Nephron (organoid): ENCODE data around the gene EHBP1L1.

Source experiments
- H3K27ac Mint-ChIP-seq, 3 experiments: 2 replicates each; pipeline ENCODE4 v1.8.0; 2020; ENCODE audit warnings: mixed read lengths in 3 of 3, mild to moderate bottlenecking in 2 of 3, moderate library complexity in 1 of 3
- H3K27me3 Mint-ChIP-seq: 2 replicates; pipeline ENCODE4 v1.8.0; 2021; ENCODE audit warnings: low read depth, mild to moderate bottlenecking, moderate library complexity, mixed read lengths
- H3K36me3 Mint-ChIP-seq: 2 replicates; pipeline ENCODE4 v1.8.0; 2020; ENCODE audit warnings: low read depth, mixed read lengths
- H3K4me1 Mint-ChIP-seq: 2 replicates; pipeline ENCODE4 v1.8.0; 2020; ENCODE audit warnings: mixed read lengths
- H3K4me3 Mint-ChIP-seq, 3 experiments: 2 replicates each; pipeline ENCODE4 v1.8.0; 2020; ENCODE audit warnings: mild to moderate bottlenecking in 3 of 3, mixed read lengths in 3 of 3, moderate library complexity in 2 of 3
- H3K9me3 Mint-ChIP-seq: 2 replicates; pipeline ENCODE4 v1.8.0; 2020; ENCODE audit warnings: mixed read lengths
- TF ChIP-seq, protein P1 (sequence below), 3 experiments: fragments of 200-600 bp; sonication (generic); IDR thresholded peaks; one replicate each; pipeline ENCODE4 v1.5.0; 2021; ENCODE audit warnings: antibody characterized with exemption in 3 of 3; ENCODE audit not compliant: unreplicated experiment in 3 of 3

EHBP1L1 gene

DNA sequence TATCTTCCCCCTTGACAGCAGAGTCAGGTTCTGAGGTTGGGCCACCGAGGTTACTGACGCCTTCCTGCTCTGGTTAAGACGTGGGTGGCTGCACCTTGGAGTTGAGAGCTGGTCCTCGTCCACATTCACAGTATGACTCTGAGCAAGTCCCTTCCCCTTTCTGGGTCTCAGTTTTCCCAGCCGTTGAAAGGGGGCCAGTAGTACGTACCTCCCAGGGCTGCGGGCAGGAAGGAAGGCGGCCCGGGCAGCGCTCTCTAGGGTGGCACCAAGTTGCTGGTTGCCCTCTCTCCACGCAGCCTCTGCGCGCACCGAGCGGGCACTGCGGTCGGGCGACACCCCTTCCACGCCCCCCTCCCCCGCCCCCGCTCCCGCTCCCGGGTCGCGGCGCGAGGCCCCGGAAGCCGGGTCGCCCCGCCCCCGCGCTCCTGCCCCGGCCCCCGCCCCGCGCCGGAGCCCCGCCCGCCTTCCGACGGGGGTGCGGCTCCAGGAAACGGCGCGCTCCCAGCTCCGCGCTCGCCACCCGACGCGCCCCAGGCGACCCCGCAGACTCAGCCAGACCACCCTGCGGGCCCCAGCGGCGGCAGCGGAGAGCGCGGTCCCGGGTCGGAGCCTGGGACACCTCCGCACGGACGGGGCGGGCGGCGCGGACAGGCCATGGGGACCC, at the start of gene EHBP1L1:
Gene EHBP1L1, plus strand, starts transcription at position 486 of the 664 bp plus-strand sequence. CDS start 250 bp downstream, outside the sequence.
- no peaks in the 10 kb centered on the region for H3K36me3 Mint-ChIP-seq
- peaks cover 3% of the 10 kb centered on the region for H3K27me3 Mint-ChIP-seq
- H3K9me3 Mint-ChIP-seq: no peaks in the 10 kb centered on the region
- H3K4me3 Mint-ChIP-seq: peak within 1 kb of the TSS; percentile 82 to 90 (median 88)
- TF ChIP-seq, protein P1, sequence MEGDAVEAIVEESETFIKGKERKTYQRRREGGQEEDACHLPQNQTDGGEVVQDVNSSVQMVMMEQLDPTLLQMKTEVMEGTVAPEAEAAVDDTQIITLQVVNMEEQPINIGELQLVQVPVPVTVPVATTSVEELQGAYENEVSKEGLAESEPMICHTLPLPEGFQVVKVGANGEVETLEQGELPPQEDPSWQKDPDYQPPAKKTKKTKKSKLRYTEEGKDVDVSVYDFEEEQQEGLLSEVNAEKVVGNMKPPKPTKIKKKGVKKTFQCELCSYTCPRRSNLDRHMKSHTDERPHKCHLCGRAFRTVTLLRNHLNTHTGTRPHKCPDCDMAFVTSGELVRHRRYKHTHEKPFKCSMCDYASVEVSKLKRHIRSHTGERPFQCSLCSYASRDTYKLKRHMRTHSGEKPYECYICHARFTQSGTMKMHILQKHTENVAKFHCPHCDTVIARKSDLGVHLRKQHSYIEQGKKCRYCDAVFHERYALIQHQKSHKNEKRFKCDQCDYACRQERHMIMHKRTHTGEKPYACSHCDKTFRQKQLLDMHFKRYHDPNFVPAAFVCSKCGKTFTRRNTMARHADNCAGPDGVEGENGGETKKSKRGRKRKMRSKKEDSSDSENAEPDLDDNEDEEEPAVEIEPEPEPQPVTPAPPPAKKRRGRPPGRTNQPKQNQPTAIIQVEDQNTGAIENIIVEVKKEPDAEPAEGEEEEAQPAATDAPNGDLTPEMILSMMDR (IDR thresholded peaks at IDR 0.05; ENCODE audit: unreplicated experiment in 3 of 3): no peak
- peak within 1 kb of the TSS; percentile 75 to 83 (median 76) for H3K27ac Mint-ChIP-seq
- H3K4me1 Mint-ChIP-seq: peaks cover 51% of the 10 kb centered on the region

DNA sequence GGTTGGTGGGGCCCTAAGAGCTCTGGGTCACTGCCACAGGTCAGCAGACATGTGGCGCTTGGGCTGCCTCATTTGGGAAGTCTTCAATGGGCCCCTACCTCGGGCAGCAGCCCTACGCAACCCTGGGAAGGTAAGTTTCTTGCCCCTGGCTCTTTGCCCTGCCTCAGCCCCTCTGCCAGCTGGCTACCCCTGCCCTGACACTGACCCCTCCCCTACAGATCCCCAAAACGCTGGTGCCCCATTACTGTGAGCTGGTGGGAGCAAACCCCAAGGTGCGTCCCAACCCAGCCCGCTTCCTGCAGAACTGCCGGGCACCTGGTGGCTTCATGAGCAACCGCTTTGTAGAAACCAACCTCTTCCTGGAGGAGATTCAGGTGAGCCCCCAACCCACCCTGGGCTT, 49.1 kb upstream of the EHBP1L1 start:
- Mint-ChIP-seq H3K4me3 (peak overlapping the region; percentile 85 to 91 (median 85)), H3K27me3 (peaks cover 7% of the 10 kb centered on the region), H3K9me3 (no peaks in the 10 kb centered on the region), H3K27ac (no peak overlapping the region), H3K36me3 (peaks cover 23% of the 10 kb centered on the region), H3K4me1 (peaks cover 31% of the 10 kb centered on the region)
- TF ChIP-seq, protein P1 (IDR thresholded peaks at IDR 0.05; ENCODE audit: unreplicated experiment in 3 of 3): no peak

DNA sequence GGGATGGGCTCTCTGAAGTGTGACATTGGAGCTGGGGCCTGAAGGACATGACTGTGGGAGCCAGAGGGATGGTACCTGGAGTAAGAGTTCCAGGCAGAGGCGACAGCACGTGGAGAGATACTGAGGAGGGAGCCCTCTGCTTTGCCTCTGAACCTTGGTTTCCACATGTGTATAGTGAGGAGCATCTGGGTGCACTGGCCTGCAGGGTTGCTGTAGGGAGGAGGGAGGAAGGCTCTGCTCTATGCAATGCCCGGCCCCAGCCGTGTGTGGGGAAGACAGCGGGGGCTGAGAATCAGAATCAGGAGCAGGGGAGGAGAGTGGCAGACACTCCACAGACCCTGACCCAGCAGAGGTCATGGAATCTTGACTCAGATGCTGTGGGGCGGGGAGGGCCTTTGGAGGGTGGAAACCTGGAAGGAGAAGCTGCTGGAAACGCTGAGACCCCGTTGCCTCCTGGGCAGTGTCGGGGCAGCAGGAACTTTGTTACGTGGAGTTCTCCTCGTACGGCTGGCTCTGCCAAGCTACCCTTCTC, 47.0 kb upstream of the EHBP1L1 start:
- Mint-ChIP-seq H3K4me3 (peak overlapping the region in 1 of 3 experiments; percentile 2), H3K36me3 (peaks cover 25% of the 10 kb centered on the region), H3K27ac (no peak overlapping the region), H3K9me3 (no peaks in the 10 kb centered on the region), H3K27me3 (peaks cover 5% of the 10 kb centered on the region), H3K4me1 (peaks cover 11% of the 10 kb centered on the region)
- TF ChIP-seq, protein P1 (IDR thresholded peaks at IDR 0.05; ENCODE audit: unreplicated experiment in 3 of 3): no peak

DNA sequence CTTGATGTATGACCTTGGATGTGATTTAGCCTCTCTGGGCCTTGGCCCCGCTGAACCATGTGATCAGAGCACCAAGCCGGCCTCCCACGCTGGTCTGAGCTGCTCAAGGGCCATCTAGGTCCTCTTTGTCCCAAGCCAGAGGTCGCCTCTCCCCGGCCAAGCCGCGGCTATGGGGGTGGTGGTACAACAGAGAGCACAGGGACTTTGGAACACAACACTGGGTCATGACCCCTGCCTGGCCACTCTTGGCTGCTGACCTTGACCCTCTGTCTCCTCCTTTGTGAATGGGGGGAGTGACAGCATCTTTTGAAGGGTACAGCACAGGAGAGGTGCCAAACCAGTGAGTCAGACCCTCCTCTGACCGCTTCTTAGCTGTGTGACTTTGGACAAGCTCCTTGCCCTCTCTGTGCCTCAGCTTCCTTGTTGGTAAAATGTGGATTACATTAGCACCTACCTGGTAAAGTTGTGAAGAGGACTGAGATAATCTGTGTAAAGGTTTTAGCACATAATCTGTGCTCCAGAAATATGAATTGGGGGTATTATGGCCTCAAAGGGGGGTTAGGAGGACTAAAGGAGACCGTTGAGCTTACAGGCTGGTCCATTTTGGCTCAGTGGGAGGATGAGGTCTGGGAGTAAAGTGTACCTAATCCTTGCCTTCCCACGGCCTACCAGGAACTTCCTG, 46.2 kb upstream of the EHBP1L1 start:
- no peaks in the 10 kb centered on the region for H3K9me3 Mint-ChIP-seq
- TF ChIP-seq, protein P1 (IDR thresholded peaks at IDR 0.05; ENCODE audit: unreplicated experiment in 3 of 3): no peak
- H3K27ac Mint-ChIP-seq: no peak overlapping the region
- peak overlapping the region in 1 of 3 experiments; percentile 61 for H3K4me3 Mint-ChIP-seq
- H3K36me3 Mint-ChIP-seq: peaks cover 30% of the 10 kb centered on the region
- peaks cover 5% of the 10 kb centered on the region for H3K27me3 Mint-ChIP-seq
- H3K4me1 Mint-ChIP-seq: peaks cover 5% of the 10 kb centered on the region

DNA sequence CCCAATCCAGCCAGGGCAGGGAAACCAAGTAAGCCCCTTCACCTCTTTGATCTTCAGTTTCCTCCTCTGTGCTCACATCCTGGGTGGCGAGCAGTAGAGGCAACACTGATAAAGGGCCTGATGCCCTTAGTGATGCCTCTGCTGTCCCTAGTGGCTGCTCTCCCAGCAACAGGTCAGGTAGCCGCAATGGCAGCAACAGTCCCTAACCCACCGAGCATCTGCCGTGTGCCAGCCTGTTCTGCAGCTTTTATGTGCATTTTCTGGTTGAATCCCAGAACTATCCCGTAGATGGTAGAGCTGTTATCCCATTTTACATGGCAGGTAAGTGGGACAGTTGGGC, 45.7 kb upstream of the EHBP1L1 start:
- no peaks in the 10 kb centered on the region for H3K9me3 Mint-ChIP-seq
- H3K36me3 Mint-ChIP-seq: peaks cover 33% of the 10 kb centered on the region
- H3K4me1 Mint-ChIP-seq: peaks cover 3% of the 10 kb centered on the region
- H3K27me3 Mint-ChIP-seq: peaks cover 5% of the 10 kb centered on the region
- H3K27ac Mint-ChIP-seq: no peak overlapping the region
- TF ChIP-seq, protein P1 (IDR thresholded peaks at IDR 0.05; ENCODE audit: unreplicated experiment in 3 of 3): peak; percentile 21 to 30 (median 26)
- H3K4me3 Mint-ChIP-seq: peak overlapping the region; percentile 26 to 61 (median 38)
